Lower lobe of right lung (tissue), 2 donors: ENCODE measurements around the gene CREBBP. TPM values are rescaled to one million over a fixed set of nuclear protein-coding genes. Genes with fewer than 3 reads are reported as not detected.

ENCODE experiments used
- ATAC-seq, 2 donors: fragments of 200-7000 bp; cut with Tn5 transposase; one replicate each; pipeline ENCODE4 v1.9.1; 2020 to 2022; ENCODE audit warnings: mild to moderate bottlenecking in 2 of 2, moderate library complexity in 2 of 2
- DNase-seq: peaks from one replicate; pipeline ENCODE4 v3.0.0-alpha.2; 2020
- H3K27ac ChIP-seq: fragments of 200-600 bp; one replicate; pipeline ENCODE4 v1.8.0; 2022
- H3K27me3 ChIP-seq: fragments of 200-600 bp; one replicate; pipeline ENCODE4 v1.8.0; 2022; ENCODE audit warnings: low read depth
- H3K36me3 ChIP-seq: fragments of 200-600 bp; one replicate; pipeline ENCODE4 v1.8.0; 2022; ENCODE audit warnings: mild to moderate bottlenecking
- H3K4me1 ChIP-seq: fragments of 200-600 bp; one replicate; pipeline ENCODE4 v1.8.0; 2022
- H3K4me3 ChIP-seq: fragments of 200-600 bp; one replicate; pipeline ENCODE4 v1.8.0; 2022; ENCODE audit warnings: mild to moderate bottlenecking
- H3K9me3 ChIP-seq: fragments of 200-600 bp; one replicate; pipeline ENCODE4 v1.8.0; 2022
- CTCF ChIP-seq: fragments of 200-600 bp; IDR thresholded peaks from one replicate; pipeline ENCODE4 v1.8.0; 2022; ENCODE audit warnings: antibody characterized with exemption, mild to moderate bottlenecking
- intact Hi-C: fragments of 100-400 bp; cut with DNase I; formaldehyde crosslinking; loops from one replicate; pipeline ENCODE4 v1.11.0; 2022
- total RNA-seq: library from RNA; stranded (reverse); fragmentation: NEBNext Ultra II Directional; extraction: Animal tissue kit (Norgen Biotek cat#: 25700); gene quantifications from one replicate; pipeline ENCODE4 v1.2.1, GENCODE V29; 2021
- donor health status: DM: no; HTN: yes; CAD: no; lungs with severe emphysema.

Gene CREBBP
- total RNA-seq, 1 donor from 2014 or later = 78.3 TPM

DNA sequence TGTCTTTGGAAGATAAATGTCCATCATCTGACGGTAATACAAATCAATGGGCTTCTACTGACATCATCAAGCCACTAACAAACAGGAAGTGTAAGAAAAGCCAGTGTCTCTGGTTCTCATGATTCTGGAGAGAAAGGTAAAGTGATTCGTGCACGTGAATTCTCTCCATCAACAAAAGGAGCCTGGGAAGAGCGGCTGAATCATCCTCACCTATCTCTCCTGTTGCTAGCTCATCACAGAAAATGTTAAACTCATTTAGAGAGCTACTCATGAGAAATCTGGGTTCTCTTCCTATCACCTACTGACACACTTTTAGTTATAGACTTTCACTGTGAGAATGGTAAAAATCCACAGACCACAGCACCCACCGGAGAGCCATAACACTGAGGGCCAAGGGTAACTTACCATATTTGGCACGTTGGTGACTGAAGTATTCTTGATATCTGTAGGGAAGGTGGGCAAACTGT is 70.3 kb downstream of the CREBBP start:
- ATAC-seq = no peak
- TF ChIP-seq CTCF = no peak
- H3K27ac ChIP-seq = no peak overlapping the region
- H3K4me3 ChIP-seq = no peak overlapping the region
- peaks cover 22% of the 10 kb centered on the region for H3K36me3 ChIP-seq
- H3K4me1 ChIP-seq = peaks cover 31% of the 10 kb centered on the region
- H3K27me3 ChIP-seq = no peaks in the 10 kb centered on the region
- intact Hi-C loops = no loop called here
- no peak for DNase-seq
- no peaks in the 10 kb centered on the region for H3K9me3 ChIP-seq

GRCh38 chr16:3808308-3809063 is 72.0 kb downstream of the CREBBP start:
- Histone ChIP-seq H3K4me3 (no peak overlapping the region), H3K36me3 (peaks cover 22% of the 10 kb centered on the region), H3K4me1 (peaks cover 46% of the 10 kb centered on the region), H3K9me3 (no peaks in the 10 kb centered on the region), H3K27me3 (no peaks in the 10 kb centered on the region), H3K27ac (no peak overlapping the region)
- intact Hi-C loops = no loop called here
- no peak for DNase-seq
- no peak for TF ChIP-seq CTCF
- no peak for ATAC-seq

GRCh38 chr16:3807425-3808123 is 72.9 kb downstream of the CREBBP start:
- peaks cover 22% of the 10 kb centered on the region for H3K36me3 ChIP-seq
- no peak overlapping the region for H3K4me3 ChIP-seq
- H3K9me3 ChIP-seq = no peaks in the 10 kb centered on the region
- intact Hi-C loops = no loop called here
- no peak overlapping the region for H3K27ac ChIP-seq
- no peak for TF ChIP-seq CTCF
- H3K4me1 ChIP-seq = peaks cover 40% of the 10 kb centered on the region
- ATAC-seq = no peak
- no peaks in the 10 kb centered on the region for H3K27me3 ChIP-seq
- DNase-seq = no peak

- peak; percentile 48 to 63 for ATAC-seq
- no peak overlapping the region for H3K27ac ChIP-seq
- peaks cover 11% of the 10 kb centered on the region for H3K36me3 ChIP-seq
- no peak overlapping the region for H3K4me3 ChIP-seq
- H3K27me3 ChIP-seq = no peaks in the 10 kb centered on the region
- intact Hi-C loops = no loop called here
- H3K4me1 ChIP-seq = peaks cover 35% of the 10 kb centered on the region
- no peaks in the 10 kb centered on the region for H3K9me3 ChIP-seq
- no peak for TF ChIP-seq CTCF
- DNase-seq = no peak
Observed at GRCh38 chr16:3804426-3805016, 76.0 kb downstream of the CREBBP start.

- no peaks in the 10 kb centered on the region for H3K36me3 ChIP-seq
- H3K4me3 ChIP-seq = no peak overlapping the region
- ATAC-seq = no peak
- intact Hi-C loops = no loop called here
- DNase-seq = no peak
- H3K4me1 ChIP-seq = peaks cover 52% of the 10 kb centered on the region
- no peak overlapping the region for H3K27ac ChIP-seq
- no peak for TF ChIP-seq CTCF
- no peaks in the 10 kb centered on the region for H3K9me3 ChIP-seq
- no peaks in the 10 kb centered on the region for H3K27me3 ChIP-seq
Observed at GRCh38 chr16:3800477-3801270, 79.8 kb downstream of the CREBBP start.
